ENCODE data around the gene NOTCH1.

The NOTCH1 gene

GRCh38 chr9:136508729-136509500 is 36.9 kb downstream of the NOTCH1 start:
- Mint-ChIP-seq H3K4me3 (no peak overlapping the region), H3K9me3 (no peaks in the 10 kb centered on the region), H3K4me1 (no peaks in the 10 kb centered on the region), H3K36me3 (peaks cover 17% of the 10 kb centered on the region), H3K27ac (no peak overlapping the region), H3K27me3 (no peaks in the 10 kb centered on the region)
- DNase-seq: no peak
- CTCF ChIA-PET: no interaction called here

- Mint-ChIP-seq H3K4me1 (no peaks in the 10 kb centered on the region), H3K27me3 (no peaks in the 10 kb centered on the region), H3K4me3 (no peak overlapping the region), H3K27ac (no peak overlapping the region), H3K9me3 (no peaks in the 10 kb centered on the region), H3K36me3 (peaks cover 16% of the 10 kb centered on the region)
- CTCF ChIA-PET: no interaction called here
- DNase-seq: no peak
These were observed 37.9 kb downstream of the NOTCH1 start for GRCh38 chr9:136507992-136508375.

DNA sequence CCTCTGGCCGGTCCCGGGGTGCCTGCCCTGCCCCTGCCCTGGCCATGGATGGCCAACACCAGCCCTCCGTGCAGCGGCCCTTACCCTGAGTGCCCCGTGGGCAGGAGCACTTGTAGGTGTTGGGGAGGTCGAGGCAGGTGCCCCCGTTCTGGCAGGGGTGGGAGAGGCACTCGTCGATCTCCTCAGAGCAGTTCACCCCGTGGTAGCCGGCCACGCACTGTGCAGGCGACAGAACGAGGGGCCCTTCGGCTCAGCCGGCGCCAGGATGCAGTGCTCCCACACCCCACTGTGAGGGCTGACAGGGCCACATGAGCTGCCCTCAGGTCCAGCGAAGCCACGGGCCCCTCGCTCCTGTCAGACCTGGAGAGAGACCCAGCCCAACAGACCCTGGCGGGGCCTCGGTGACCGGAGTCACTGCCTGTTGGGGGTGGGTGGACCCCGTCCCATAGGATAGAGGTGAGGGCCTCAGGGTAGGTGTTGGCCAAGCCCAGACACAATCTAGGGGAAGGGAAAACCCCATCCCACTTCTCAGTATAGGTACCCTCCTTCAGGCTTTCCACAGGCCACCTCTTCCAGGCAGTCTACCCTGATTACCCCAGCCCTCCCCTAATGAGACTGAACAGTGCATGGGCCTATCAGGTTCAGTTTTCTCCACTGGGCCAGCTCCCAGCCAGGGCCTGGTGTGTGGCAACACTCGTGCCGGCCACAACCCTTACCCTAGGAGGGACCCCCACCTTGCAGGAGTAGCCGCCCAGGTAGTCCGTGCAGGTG is 38.4 kb downstream of the NOTCH1 start:
- DNase-seq: no peak
- Mint-ChIP-seq H3K27ac (no peak overlapping the region), H3K4me1 (no peaks in the 10 kb centered on the region), H3K4me3 (no peak overlapping the region), H3K36me3 (peaks cover 18% of the 10 kb centered on the region), H3K27me3 (no peaks in the 10 kb centered on the region), H3K9me3 (no peaks in the 10 kb centered on the region)
- CTCF ChIA-PET: no interaction called here

- Mint-ChIP-seq H3K4me3 (no peak overlapping the region), H3K27ac (no peak overlapping the region), H3K27me3 (no peaks in the 10 kb centered on the region), H3K9me3 (no peaks in the 10 kb centered on the region), H3K4me1 (no peaks in the 10 kb centered on the region), H3K36me3 (peaks cover 20% of the 10 kb centered on the region)
- DNase-seq: no peak
- CTCF ChIA-PET: no interaction called here
These were observed 39.4 kb downstream of the NOTCH1 start for GRCh38 chr9:136506425-136506824.

- Mint-ChIP-seq H3K9me3 (no peaks in the 10 kb centered on the region), H3K4me1 (no peaks in the 10 kb centered on the region), H3K4me3 (no peak overlapping the region), H3K27ac (no peak overlapping the region), H3K36me3 (peaks cover 19% of the 10 kb centered on the region), H3K27me3 (no peaks in the 10 kb centered on the region)
- DNase-seq: no peak
- CTCF ChIA-PET: interaction anchor here (1.0 kb wide), 1 partner anchor 19 kb away, joined by 3 read pairs; no protein-coding TSS in a partner anchor
These were observed 40.1 kb downstream of the NOTCH1 start for GRCh38 chr9:136505406-136506403.

DNA sequence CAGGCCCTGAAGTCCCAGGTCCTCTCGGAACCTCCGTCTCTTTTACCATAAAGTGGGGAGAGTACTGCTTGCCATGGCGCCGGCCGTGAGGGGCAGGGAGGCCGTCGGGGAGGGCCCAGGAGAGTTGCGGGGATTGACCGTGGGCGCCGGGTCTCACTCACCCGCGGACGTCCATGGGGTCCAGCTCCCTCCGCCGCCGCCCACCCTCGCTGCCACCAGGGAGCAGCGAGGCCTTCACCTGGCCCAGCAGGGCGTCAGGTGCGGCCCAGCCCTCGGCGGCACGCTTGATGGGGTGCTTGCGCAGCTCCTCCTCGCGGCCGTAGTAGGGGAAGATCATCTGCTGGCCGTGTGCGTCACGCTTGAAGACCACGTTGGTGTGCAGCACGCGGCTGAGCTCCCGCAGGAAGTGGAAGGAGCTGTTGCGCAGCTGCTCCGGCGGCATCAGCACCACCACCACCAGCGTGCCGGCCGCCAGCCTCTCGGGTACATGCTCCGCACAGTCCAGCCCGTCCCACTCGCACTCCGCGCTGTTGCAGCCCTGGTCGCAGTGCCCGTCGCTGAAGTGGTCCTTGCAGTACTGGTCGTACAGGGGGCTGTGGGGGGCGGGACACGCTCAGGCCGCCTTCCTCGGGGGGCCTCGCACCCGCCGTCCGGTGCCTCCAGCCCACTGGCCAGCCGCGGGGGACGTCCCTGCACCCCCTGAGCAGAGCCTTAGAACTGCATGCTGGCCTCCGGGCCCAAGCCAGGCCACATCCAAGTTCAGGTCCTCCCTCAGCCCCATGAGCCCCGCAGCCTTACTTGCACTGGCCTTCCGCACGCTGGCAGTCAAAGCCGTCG is 41.1 kb downstream of the NOTCH1 start:
- Mint-ChIP-seq H3K4me3 (no peak overlapping the region), H3K9me3 (no peaks in the 10 kb centered on the region), H3K27ac (no peak overlapping the region), H3K36me3 (peaks cover 24% of the 10 kb centered on the region), H3K4me1 (no peaks in the 10 kb centered on the region), H3K27me3 (no peaks in the 10 kb centered on the region)
- CTCF ChIA-PET: interaction anchor here (1.0 kb wide), 1 partner anchor 18 kb away, joined by 3 read pairs; no protein-coding TSS in a partner anchor
- DNase-seq: no peak

- Mint-ChIP-seq H3K27me3 (no peaks in the 10 kb centered on the region), H3K4me1 (no peaks in the 10 kb centered on the region), H3K36me3 (peaks cover 32% of the 10 kb centered on the region), H3K9me3 (no peaks in the 10 kb centered on the region), H3K4me3 (no peak overlapping the region), H3K27ac (no peak overlapping the region)
- DNase-seq: no peak
- CTCF ChIA-PET: interaction anchor here (0.9 kb wide), 1 partner anchor 18 kb away, joined by 3 read pairs; no protein-coding TSS in a partner anchor
These were observed 42.8 kb downstream of the NOTCH1 start for GRCh38 chr9:136502940-136503550.

DNA sequence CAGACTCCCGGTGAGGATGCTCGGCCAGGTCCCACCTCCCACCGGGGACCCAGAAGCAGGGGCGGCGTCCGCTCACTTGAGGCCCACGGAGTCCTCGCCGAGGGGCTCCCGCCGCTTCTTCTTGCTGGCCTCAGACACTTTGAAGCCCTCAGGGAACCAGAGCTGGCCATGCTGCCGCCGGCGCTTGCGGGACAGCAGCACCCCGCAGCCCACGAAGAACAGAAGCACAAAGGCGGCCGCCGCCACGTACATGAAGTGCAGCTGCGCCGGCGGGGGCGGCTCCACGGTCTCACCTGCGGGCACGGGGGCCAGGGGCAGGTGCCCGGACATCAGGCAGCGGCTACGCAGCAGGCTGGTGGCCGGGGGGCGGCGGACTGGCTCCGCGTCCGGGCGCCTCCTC is 43.7 kb downstream of the NOTCH1 start:
- Mint-ChIP-seq H3K27ac (no peak overlapping the region), H3K27me3 (no peaks in the 10 kb centered on the region), H3K36me3 (peaks cover 32% of the 10 kb centered on the region), H3K9me3 (no peaks in the 10 kb centered on the region), H3K4me1 (no peaks in the 10 kb centered on the region), H3K4me3 (no peak overlapping the region)
- CTCF ChIA-PET: interaction anchor here (0.9 kb wide), 1 partner anchor 17 kb away, joined by 3 read pairs; no protein-coding TSS in a partner anchor
- no peak for DNase-seq

DNA sequence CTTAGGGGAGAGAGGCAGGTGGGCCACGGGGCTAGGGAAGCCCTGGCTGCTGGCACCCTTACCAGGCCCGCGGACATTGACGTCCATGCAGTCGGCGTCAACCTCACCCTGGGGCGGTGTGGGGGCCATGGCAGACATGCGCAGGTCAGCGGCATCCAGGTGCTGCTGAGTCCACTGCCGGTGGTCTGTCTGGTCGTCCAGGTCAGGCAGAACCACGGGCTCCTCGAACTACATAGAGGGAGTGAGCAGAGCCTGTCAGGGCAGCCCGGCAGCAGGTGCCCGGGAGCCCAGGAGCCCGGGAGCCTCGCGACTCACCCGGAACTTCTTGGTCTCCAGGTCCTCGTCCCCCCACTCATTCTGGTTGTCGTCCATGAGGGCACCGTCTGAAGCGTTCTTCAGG is 44.2 kb downstream of the NOTCH1 start:
- H3K27ac Mint-ChIP-seq: no peak overlapping the region
- H3K4me1 Mint-ChIP-seq: no peaks in the 10 kb centered on the region
- CTCF ChIA-PET: no interaction called here
- no peaks in the 10 kb centered on the region for H3K27me3 Mint-ChIP-seq
- no peak for DNase-seq
- no peak overlapping the region for H3K4me3 Mint-ChIP-seq
- H3K9me3 Mint-ChIP-seq: no peaks in the 10 kb centered on the region
- H3K36me3 Mint-ChIP-seq: peaks cover 32% of the 10 kb centered on the region

- H3K4me3 Mint-ChIP-seq: no peak overlapping the region
- peaks cover 33% of the 10 kb centered on the region for H3K36me3 Mint-ChIP-seq
- H3K4me1 Mint-ChIP-seq: no peaks in the 10 kb centered on the region
- H3K27me3 Mint-ChIP-seq: no peaks in the 10 kb centered on the region
- CTCF ChIA-PET: no interaction called here
- H3K9me3 Mint-ChIP-seq: no peaks in the 10 kb centered on the region
- DNase-seq: no peak
- H3K27ac Mint-ChIP-seq: no peak overlapping the region
These were observed 45.6 kb downstream of the NOTCH1 start for GRCh38 chr9:136499935-136500910.

DNA sequence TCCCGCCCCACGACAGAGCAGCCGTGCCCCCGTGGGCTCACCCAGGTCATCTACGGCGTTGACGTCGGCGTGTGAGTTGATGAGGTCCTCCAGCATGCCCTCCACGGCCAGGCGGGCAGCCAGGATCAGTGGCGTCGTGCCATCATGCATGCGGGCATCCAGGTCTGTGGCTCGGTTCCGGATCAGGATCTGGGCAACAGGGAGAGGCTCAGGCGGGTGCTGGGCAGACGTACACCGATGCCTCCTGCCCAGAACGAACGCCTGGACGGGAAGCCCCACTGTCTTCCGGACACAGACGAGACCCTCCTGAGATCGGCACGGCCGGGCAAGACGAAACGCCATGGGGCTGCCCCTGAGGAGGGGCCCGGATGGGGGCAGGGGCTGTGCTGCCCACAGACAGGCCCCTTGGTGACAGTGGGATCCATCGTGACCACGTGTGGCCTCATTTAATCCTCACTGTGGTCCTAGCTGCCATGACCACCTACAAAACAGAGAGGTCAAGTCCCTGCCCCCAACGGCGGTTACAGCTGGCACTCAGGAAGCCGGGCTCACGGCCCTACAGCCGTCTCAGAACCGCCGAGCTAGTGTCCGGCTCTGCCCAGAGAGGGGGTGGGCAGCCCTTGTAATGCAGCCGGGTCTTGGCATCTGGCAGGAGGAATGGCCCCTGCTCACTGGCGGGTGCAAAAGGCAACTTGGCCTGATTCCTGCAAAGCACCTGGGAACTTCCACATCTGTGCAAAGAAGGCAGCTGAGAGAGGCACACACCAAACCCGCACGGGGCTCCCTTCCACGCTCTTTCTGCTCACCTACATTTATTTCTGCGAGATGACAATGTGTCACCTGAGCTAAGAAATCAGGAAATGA is 46.5 kb downstream of the NOTCH1 start:
- DNase-seq: no peak
- no peaks in the 10 kb centered on the region for H3K4me1 Mint-ChIP-seq
- no peak overlapping the region for H3K4me3 Mint-ChIP-seq
- H3K27me3 Mint-ChIP-seq: no peaks in the 10 kb centered on the region
- H3K27ac Mint-ChIP-seq: no peak overlapping the region
- CTCF ChIA-PET: no interaction called here
- H3K36me3 Mint-ChIP-seq: peaks cover 33% of the 10 kb centered on the region
- H3K9me3 Mint-ChIP-seq: no peaks in the 10 kb centered on the region
